HCT116 (cell line): ENCODE results near the gene RASA2. TPM values are rescaled to one million over a fixed set of nuclear protein-coding genes. Genes with fewer than 3 reads are reported as not detected.

ENCODE experiments used
- ATAC-seq: fragments of 200-7000 bp; cut with Tn5 transposase; 2 replicates; pipeline ENCODE4 v1.9.1; 2020; ENCODE audit warnings: mild to moderate bottlenecking, moderate library complexity
- BruUV-seq: library from RNA; stranded (reverse); fragments of 400-500 nt; replicated peaks from 2 replicates; lab custom pipeline; 2021; lab: Mats Ljungman, UMichigan
- CTCF ChIA-PET: fragments of 300-600 bp; sonication (Branson Sonifier 250); formaldehyde crosslinking; loops from one replicate; lab custom pipeline; 2021; ENCODE audit warnings: antibody characterized with exemption; lab: Charles Lee
- POLR2A ChIA-PET: fragments of 300-600, 350-600 bp; sonication (Branson Sonifier 250); formaldehyde crosslinking; loops from one replicate; lab custom pipeline; 2021; ENCODE audit warnings: antibody characterized with exemption; lab: Charles Lee
- RAD21 ChIA-PET, 2 experiments: fragments of 300-600 bp; sonication (Branson Sonifier 250); formaldehyde crosslinking; loops; one replicate each; lab custom pipeline; 2023; ENCODE audit warnings: low total read pairs in 2 of 2; ENCODE audit not compliant: uncharacterized antibody in 2 of 2, unreplicated experiment in 2 of 2, low non-redundant PET in 1 of 2; lab: Charles Lee
- DNase-seq: peaks from one replicate; pipeline ENCODE4 v3.0.0-alpha.2; 2010; ENCODE audit warnings: low read depth, low spot score
- H2AFZ ChIP-seq: fragments of 200-600 bp; shearing (Covaris generic), sonication (generic); 2 replicates; pipeline ENCODE4 v1.6.1; 2017; ENCODE audit warnings: low read depth, mixed run types, mixed read lengths, antibody characterized with exemption, low read length; ENCODE audit not compliant: poor library complexity, severe bottlenecking
- H3K27ac ChIP-seq: 2 replicates; pipeline ENCODE4 v1.5.1; 2012; ENCODE audit warnings: low read depth, low read length
- H3K27me3 ChIP-seq: fragments of 200-600 bp; sonication (generic); 2 replicates; pipeline ENCODE4 v1.6.1; 2016; ENCODE audit warnings: mixed run types, low read length, mixed read lengths; ENCODE audit not compliant: insufficient read depth
- H3K36me3 ChIP-seq, 2 experiments: fragments of 200-500 bp in 1 of 2; fragments of 200-600 bp in 1 of 2; sonication (Bioruptor generic) in 1 of 2; sonication (generic) in 1 of 2; 2 replicates each; pipeline versions ENCODE4 v1.5.1 to v1.6.1; 2014 to 2016; ENCODE audit warnings: low read length in 2 of 2, inconsistent platforms in 1 of 2, mixed read lengths in 1 of 2, mixed run types in 1 of 2; ENCODE audit not compliant: insufficient read depth in 2 of 2, control insufficient read depth in 1 of 2
- H3K4me1 ChIP-seq, 2 experiments: fragments of 200-600 bp in 1 of 2; sonication (generic) in 1 of 2; 2 replicates each; pipeline versions ENCODE4 v1.5.1 to v1.6.1; 2012 to 2017; ENCODE audit warnings: low read length in 2 of 2, inconsistent platforms in 1 of 2, mild to moderate bottlenecking in 1 of 2, mixed read lengths in 1 of 2, mixed run types in 1 of 2, moderate library complexity in 1 of 2; ENCODE audit not compliant: insufficient read depth in 2 of 2, control insufficient read depth in 1 of 2
- H3K4me2 ChIP-seq: fragments of 200-600 bp; sonication (generic); 2 replicates; pipeline ENCODE4 v1.6.1; 2017; ENCODE audit warnings: mixed run types, low read length, mixed read lengths
- H3K4me3 ChIP-seq, 2 experiments: fragments of 200-600 bp in 1 of 2; sonication (generic) in 1 of 2; replicated peaks in 1 of 2; 2 replicates each; pipeline ENCODE4 v1.5.1; 2011 to 2016; ENCODE audit warnings: low read length in 2 of 2, control low read depth in 1 of 2, low read depth in 1 of 2, mild to moderate bottlenecking in 1 of 2, mixed read lengths in 1 of 2, mixed run types in 1 of 2
- H3K79me2 ChIP-seq: fragments of 200-600 bp; sonication (generic); 2 replicates; pipeline ENCODE4 v1.6.1; 2017; ENCODE audit warnings: mild to moderate bottlenecking, mixed run types, low read length, moderate library complexity, mixed read lengths; ENCODE audit not compliant: insufficient read depth
- H3K9ac ChIP-seq: fragments of 200-600 bp; sonication (generic); 2 replicates; pipeline ENCODE4 v1.6.1; 2016; ENCODE audit warnings: low read length, mixed read lengths
- H3K9me2 ChIP-seq: fragments of 200-600 bp; sonication (generic), shearing (Covaris generic); 2 replicates; pipeline ENCODE4 v1.6.1; 2017; ENCODE audit warnings: mixed run types, mild to moderate bottlenecking, moderate library complexity; ENCODE audit not compliant: insufficient read depth
- H3K9me3 ChIP-seq, 2 experiments: fragments of 200-500 bp in 1 of 2; fragments of 200-600 bp in 1 of 2; sonication (Bioruptor generic) in 1 of 2; sonication (generic) in 1 of 2; 2 replicates each; pipeline ENCODE4 v1.6.1; 2014 to 2017; ENCODE audit warnings: low read length in 2 of 2, mixed read lengths in 2 of 2, inconsistent platforms in 1 of 2, low read depth in 1 of 2, mild to moderate bottlenecking in 1 of 2, mixed run types in 1 of 2, moderate library complexity in 1 of 2; ENCODE audit not compliant: control insufficient read depth in 1 of 2, insufficient read depth in 1 of 2
- H4K20me1 ChIP-seq: fragments of 200-600 bp; sonication (generic), shearing (Covaris generic); 2 replicates; pipeline ENCODE4 v1.6.1; 2017; ENCODE audit warnings: mixed run types, mild to moderate bottlenecking, moderate library complexity; ENCODE audit not compliant: insufficient read depth
- CBX3 ChIP-seq: IDR thresholded peaks from 2 replicates; pipeline ENCODE4 v1.6.1; 2012; ENCODE audit warnings: low read depth
- CEBPB ChIP-seq: IDR thresholded peaks from 2 replicates; pipeline ENCODE4 v1.6.1; 2012; ENCODE audit warnings: low read depth
- ELF1 ChIP-seq: IDR thresholded peaks from 2 replicates; pipeline ENCODE4 v1.6.1; 2012; ENCODE audit warnings: low read depth, borderline replicate concordance
- FOSL1 ChIP-seq: IDR thresholded peaks from 2 replicates; pipeline ENCODE4 v1.6.1; 2012; ENCODE audit warnings: low read depth
- POLR2A ChIP-seq: IDR thresholded peaks from 2 replicates; pipeline ENCODE4 v1.7.0; 2011; ENCODE audit warnings: borderline replicate concordance; ENCODE audit not compliant: insufficient read depth, insufficient read length; ENCODE audit errors: extremely low read depth
- POLR2AphosphoS5 ChIP-seq: IDR thresholded peaks from 2 replicates; pipeline ENCODE4 v1.6.1; 2011; ENCODE audit warnings: mild to moderate bottlenecking, low read depth, low read length, moderate library complexity
- SIN3A ChIP-seq: IDR thresholded peaks from 2 replicates; pipeline ENCODE4 v1.6.1; 2012; ENCODE audit warnings: low read depth
- SP1 ChIP-seq: IDR thresholded peaks from 2 replicates; pipeline ENCODE4 v1.6.1; 2012; ENCODE audit warnings: low read depth
- SRF ChIP-seq: IDR thresholded peaks from 2 replicates; pipeline ENCODE4 v1.6.1; 2012; ENCODE audit warnings: low read depth
- TCF7L2 ChIP-seq: IDR thresholded peaks from 2 replicates; pipeline ENCODE4 v1.7.0; 2011; ENCODE audit warnings: borderline replicate concordance, inconsistent platforms; ENCODE audit not compliant: insufficient read depth, insufficient read length; ENCODE audit errors: extremely low read depth
- YY1 ChIP-seq: IDR thresholded peaks from 2 replicates; pipeline ENCODE4 v1.6.1; 2011; ENCODE audit warnings: low read length, low read depth, moderate library complexity, mild to moderate bottlenecking; ENCODE audit not compliant: insufficient replicate concordance; ENCODE audit errors: extremely low read depth
- ZFX ChIP-seq: fragments of 450-650 bp; IDR thresholded peaks from 2 replicates; pipeline ENCODE4 v1.6.1; 2017
- ZNF274 ChIP-seq: fragments of 200-500 bp; sonication (Bioruptor generic); IDR thresholded peaks from 2 replicates; pipeline ENCODE4 v1.6.1; 2014; ENCODE audit warnings: mild to moderate bottlenecking, low read depth, low read length, inconsistent platforms
- intact Hi-C: fragments of 100-400 bp; cut with micrococcal nuclease; formaldehyde crosslinking; loops from 2 replicates; pipeline ENCODE4 v1.10.0; 2022
- total RNA-seq: library from RNA; stranded (reverse); gene quantifications from one replicate; pipeline ENCODE4 v1.2.1, GENCODE V29; 2021; ENCODE audit not compliant: unreplicated experiment
- TF ChIP-seq, protein P1 (sequence below): IDR thresholded peaks from 2 replicates; pipeline ENCODE4 v1.6.1; 2012
- TF ChIP-seq, protein P2 (sequence below): IDR thresholded peaks from 2 replicates; pipeline ENCODE4 v1.6.1; 2011; ENCODE audit warnings: mild to moderate bottlenecking, low read length, moderate library complexity; ENCODE audit not compliant: insufficient replicate concordance; ENCODE audit errors: extremely low read depth
- TF ChIP-seq, protein P3 (sequence below): IDR thresholded peaks from 2 replicates; pipeline ENCODE4 v1.6.1; 2012
- TF ChIP-seq, protein P4 (sequence below), 3 experiments: fragments of 200-600 bp in 1 of 3; sonication (generic) in 1 of 3; IDR thresholded peaks in 2 of 3; conservative IDR thresholded peaks in 1 of 3; 2 replicates each; pipeline ENCODE4 v1.5.1; 2012 to 2017; ENCODE audit warnings: low read depth in 2 of 3, low read length in 2 of 3, antibody characterized with exemption in 1 of 3, borderline replicate concordance in 1 of 3, control low read depth in 1 of 3, mild to moderate bottlenecking in 1 of 3, mixed read lengths in 1 of 3, mixed run types in 1 of 3, moderate library complexity in 1 of 3; ENCODE audit not compliant: insufficient read depth in 1 of 3

Gene RASA2
- total RNA-seq, 1 experiment from 2014 or later, result 12.8 TPM

DNA sequence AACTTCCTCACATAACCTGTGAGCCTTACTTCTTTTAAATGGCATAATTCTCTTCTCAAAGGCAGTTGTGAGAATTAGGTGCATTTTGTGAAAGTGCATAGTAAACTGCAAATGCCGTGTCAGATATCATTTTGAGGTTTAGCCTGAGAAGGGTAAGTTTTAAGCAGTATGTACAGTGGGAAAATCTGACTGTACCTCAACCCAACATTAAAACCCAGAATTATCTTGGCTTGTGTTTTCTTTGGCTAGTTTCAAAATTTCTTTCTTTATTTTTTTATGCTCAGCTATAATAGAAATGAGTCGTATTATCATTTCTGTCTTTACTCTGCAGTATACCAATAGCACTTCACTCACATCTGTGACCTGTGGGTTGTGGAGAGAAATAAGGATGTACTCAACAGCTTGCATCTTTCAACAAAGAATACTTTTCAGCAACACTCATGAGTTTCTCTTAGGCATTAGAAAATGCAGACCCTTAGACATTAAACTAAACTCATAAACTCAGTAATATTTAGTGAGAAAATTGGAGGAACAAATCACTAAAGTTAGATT, 65.7 kb downstream of the RASA2 start (continued):
- TF ChIP-seq YY1 (no peak), FOSL1 (no peak), ELF1 (no peak), CEBPB (no peak), POLR2A (no peak), CBX3 (no peak), ZNF274 (no peak), SIN3A (no peak), SP1 (no peak)
- TF ChIP-seq, protein P1, sequence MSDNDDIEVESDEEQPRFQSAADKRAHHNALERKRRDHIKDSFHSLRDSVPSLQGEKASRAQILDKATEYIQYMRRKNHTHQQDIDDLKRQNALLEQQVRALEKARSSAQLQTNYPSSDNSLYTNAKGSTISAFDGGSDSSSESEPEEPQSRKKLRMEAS, result no peak

DNA sequence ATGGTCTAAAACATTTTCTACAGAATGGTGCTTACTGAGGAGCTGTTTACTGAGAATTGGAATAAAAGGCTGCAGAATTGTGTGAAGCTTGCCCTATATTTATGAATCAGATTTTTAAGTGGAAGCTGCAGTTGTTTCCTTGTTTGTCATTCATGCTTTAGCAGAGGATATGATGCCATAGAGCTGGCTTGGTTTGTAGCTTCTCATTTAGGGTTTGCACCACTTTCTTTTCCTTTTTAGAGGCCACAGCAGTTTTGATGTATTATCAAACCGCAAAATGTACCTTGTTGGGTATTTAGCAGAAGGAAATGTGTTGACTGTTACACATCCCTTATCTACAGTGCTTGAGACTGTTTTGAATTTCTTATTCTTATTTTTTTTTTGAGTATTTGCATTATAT, 66.2 kb downstream of the RASA2 start:
- Histone ChIP-seq H3K9me3 (no peaks in the 10 kb centered on the region), H3K79me2 (no peaks in the 10 kb centered on the region), H3K4me1 (no peaks in the 10 kb centered on the region), H3K4me3 (no peak overlapping the region), H3K27me3 (no peaks in the 10 kb centered on the region), H2AFZ (no peak overlapping the region), H3K9ac (no peak overlapping the region), H3K36me3 (no peaks in the 10 kb centered on the region), H3K27ac (no peak overlapping the region), H3K4me2 (no peak overlapping the region), H3K9me2 (no peaks in the 10 kb centered on the region), H4K20me1 (no peaks in the 10 kb centered on the region)
- POLR2A ChIA-PET, result no interaction called here
- intact Hi-C loops, result no loop called here
- DNase-seq, result no peak
- RAD21 ChIA-PET, result no interaction called here
- BruUV-seq, result no TSS peak
- ATAC-seq, result no peak
- CTCF ChIA-PET, result interaction anchor here (1.1 kb wide), 1 partner anchor 93 kb away, joined by 6 read pairs; no protein-coding TSS in a partner anchor
- TF ChIP-seq, protein P2, sequence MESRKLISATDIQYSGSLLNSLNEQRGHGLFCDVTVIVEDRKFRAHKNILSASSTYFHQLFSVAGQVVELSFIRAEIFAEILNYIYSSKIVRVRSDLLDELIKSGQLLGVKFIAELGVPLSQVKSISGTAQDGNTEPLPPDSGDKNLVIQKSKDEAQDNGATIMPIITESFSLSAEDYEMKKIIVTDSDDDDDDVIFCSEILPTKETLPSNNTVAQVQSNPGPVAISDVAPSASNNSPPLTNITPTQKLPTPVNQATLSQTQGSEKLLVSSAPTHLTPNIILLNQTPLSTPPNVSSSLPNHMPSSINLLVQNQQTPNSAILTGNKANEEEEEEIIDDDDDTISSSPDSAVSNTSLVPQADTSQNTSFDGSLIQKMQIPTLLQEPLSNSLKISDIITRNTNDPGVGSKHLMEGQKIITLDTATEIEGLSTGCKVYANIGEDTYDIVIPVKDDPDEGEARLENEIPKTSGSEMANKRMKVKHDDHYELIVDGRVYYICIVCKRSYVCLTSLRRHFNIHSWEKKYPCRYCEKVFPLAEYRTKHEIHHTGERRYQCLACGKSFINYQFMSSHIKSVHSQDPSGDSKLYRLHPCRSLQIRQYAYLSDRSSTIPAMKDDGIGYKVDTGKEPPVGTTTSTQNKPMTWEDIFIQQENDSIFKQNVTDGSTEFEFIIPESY, result no peak
- TF ChIP-seq POLR2AphosphoS5, result no peak
- no peak for TF ChIP-seq ZNF274
- no peak for TF ChIP-seq SIN3A
- no peak for TF ChIP-seq TCF7L2
- TF ChIP-seq ELF1, result no peak
- TF ChIP-seq POLR2A, result no peak
- no peak for TF ChIP-seq FOSL1
- TF ChIP-seq YY1, result no peak
- no peak for TF ChIP-seq ZFX
- TF ChIP-seq, protein P3, sequence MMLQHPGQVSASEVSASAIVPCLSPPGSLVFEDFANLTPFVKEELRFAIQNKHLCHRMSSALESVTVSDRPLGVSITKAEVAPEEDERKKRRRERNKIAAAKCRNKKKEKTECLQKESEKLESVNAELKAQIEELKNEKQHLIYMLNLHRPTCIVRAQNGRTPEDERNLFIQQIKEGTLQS, result no peak
- TF ChIP-seq SRF, result no peak
- TF ChIP-seq, protein P1, result no peak
- TF ChIP-seq, protein P4, sequence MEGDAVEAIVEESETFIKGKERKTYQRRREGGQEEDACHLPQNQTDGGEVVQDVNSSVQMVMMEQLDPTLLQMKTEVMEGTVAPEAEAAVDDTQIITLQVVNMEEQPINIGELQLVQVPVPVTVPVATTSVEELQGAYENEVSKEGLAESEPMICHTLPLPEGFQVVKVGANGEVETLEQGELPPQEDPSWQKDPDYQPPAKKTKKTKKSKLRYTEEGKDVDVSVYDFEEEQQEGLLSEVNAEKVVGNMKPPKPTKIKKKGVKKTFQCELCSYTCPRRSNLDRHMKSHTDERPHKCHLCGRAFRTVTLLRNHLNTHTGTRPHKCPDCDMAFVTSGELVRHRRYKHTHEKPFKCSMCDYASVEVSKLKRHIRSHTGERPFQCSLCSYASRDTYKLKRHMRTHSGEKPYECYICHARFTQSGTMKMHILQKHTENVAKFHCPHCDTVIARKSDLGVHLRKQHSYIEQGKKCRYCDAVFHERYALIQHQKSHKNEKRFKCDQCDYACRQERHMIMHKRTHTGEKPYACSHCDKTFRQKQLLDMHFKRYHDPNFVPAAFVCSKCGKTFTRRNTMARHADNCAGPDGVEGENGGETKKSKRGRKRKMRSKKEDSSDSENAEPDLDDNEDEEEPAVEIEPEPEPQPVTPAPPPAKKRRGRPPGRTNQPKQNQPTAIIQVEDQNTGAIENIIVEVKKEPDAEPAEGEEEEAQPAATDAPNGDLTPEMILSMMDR (IDR thresholded peaks at IDR 0.05 in 2 of 3, conservative IDR thresholded peaks at IDR 0.05 in 1 of 3; ENCODE audit: borderline replicate concordance in 1 of 3, insufficient read depth in 1 of 3, low read depth in 2 of 3, low read length in 2 of 3), result no peak
